H9 (cell line): ENCODE measurements around the gene TCFL5. TPM values are rescaled to one million over a fixed set of nuclear protein-coding genes. Genes with fewer than 3 reads are reported as not detected.

Experiments
- DNase-seq: peaks from one replicate; pipeline ENCODE4 v3.0.0-alpha.2; 2017
- H2AFZ ChIP-seq: one replicate; pipeline ENCODE4 v1.6.1; 2013; ENCODE audit warnings: mild to moderate bottlenecking, low read length, control low read depth, moderate library complexity
- H2AK5ac ChIP-seq: 2 replicates; pipeline ENCODE4 v1.6.1; 2013; ENCODE audit warnings: low read length, control low read depth, mixed read lengths; ENCODE audit not compliant: insufficient read length
- H2BK120ac ChIP-seq: one replicate; pipeline ENCODE4 v1.6.1; 2013; ENCODE audit warnings: low read depth, mild to moderate bottlenecking, low read length, control low read depth, inconsistent platforms; ENCODE audit not compliant: poor library complexity, severe bottlenecking
- H2BK12ac ChIP-seq: 2 replicates; pipeline ENCODE4 v1.6.1; 2013; ENCODE audit warnings: low read length, control low read depth, mixed read lengths, low read depth; ENCODE audit not compliant: insufficient read length
- H2BK15ac ChIP-seq: 2 replicates; pipeline ENCODE4 v1.6.1; 2013; ENCODE audit warnings: low read depth, low read length, control low read depth
- H2BK20ac ChIP-seq: one replicate; pipeline ENCODE4 v1.6.1; 2013; ENCODE audit warnings: low read depth, mild to moderate bottlenecking, low read length, control low read depth, inconsistent platforms; ENCODE audit not compliant: poor library complexity, severe bottlenecking
- H2BK5ac ChIP-seq: 2 replicates; pipeline ENCODE4 v1.6.1; 2013; ENCODE audit warnings: low read length, control low read depth, mixed read lengths; ENCODE audit not compliant: insufficient read length
- H3K14ac ChIP-seq: 2 replicates; pipeline ENCODE4 v1.6.1; 2013; ENCODE audit warnings: low read length, control low read depth; ENCODE audit not compliant: insufficient read depth
- H3K18ac ChIP-seq: 2 replicates; pipeline ENCODE4 v1.6.1; 2013; ENCODE audit warnings: low read depth, mild to moderate bottlenecking, mixed read lengths, low read length, control low read depth; ENCODE audit not compliant: insufficient read length
- H3K23ac ChIP-seq: 2 replicates; pipeline ENCODE4 v1.6.1; 2013; ENCODE audit warnings: low read length, control low read depth, mixed read lengths, low read depth; ENCODE audit not compliant: insufficient read length
- H3K23me2 ChIP-seq: 2 replicates; pipeline ENCODE4 v1.6.1; 2013; ENCODE audit warnings: low read depth, mild to moderate bottlenecking, mixed read lengths, low read length, control low read depth; ENCODE audit not compliant: insufficient read length, poor library complexity, severe bottlenecking
- H3K27ac ChIP-seq: 2 replicates; pipeline ENCODE4 v1.5.1; 2013; ENCODE audit warnings: low read length, control low read depth, mixed read lengths, low read depth; ENCODE audit not compliant: insufficient read length
- H3K27me3 ChIP-seq: 2 replicates; pipeline ENCODE4 v1.6.1; 2013; ENCODE audit warnings: low read length, control low read depth, inconsistent platforms; ENCODE audit not compliant: insufficient read depth
- H3K4ac ChIP-seq: 2 replicates; pipeline ENCODE4 v1.6.1; 2013; ENCODE audit warnings: low read depth, mild to moderate bottlenecking, control low read depth, inconsistent platforms, low read length, moderate library complexity
- H3K4me1 ChIP-seq: 2 replicates; pipeline ENCODE4 v1.6.1; 2013; ENCODE audit warnings: low read length, control low read depth, inconsistent platforms; ENCODE audit not compliant: insufficient read depth
- H3K4me2 ChIP-seq: 2 replicates; pipeline ENCODE4 v1.6.1; 2013; ENCODE audit warnings: low read length, control low read depth, mixed read lengths; ENCODE audit not compliant: insufficient read length, insufficient read depth
- H3K56ac ChIP-seq: 2 replicates; pipeline ENCODE4 v1.6.1; 2013; ENCODE audit warnings: low read depth, mild to moderate bottlenecking, mixed read lengths, low read length, control low read depth; ENCODE audit not compliant: insufficient read length
- H3K79me1 ChIP-seq: 2 replicates; pipeline ENCODE4 v1.6.1; 2013; ENCODE audit warnings: low read depth, mild to moderate bottlenecking, moderate library complexity, low read length, control low read depth, inconsistent platforms; ENCODE audit not compliant: insufficient read depth, poor library complexity, severe bottlenecking
- H3K79me2 ChIP-seq: 2 replicates; pipeline ENCODE4 v1.6.1; 2013; ENCODE audit warnings: low read length, control low read depth, inconsistent platforms; ENCODE audit not compliant: insufficient read depth
- H3K9ac ChIP-seq: 2 replicates; pipeline ENCODE4 v1.6.1; 2013; ENCODE audit warnings: low read length, control low read depth, mixed read lengths; ENCODE audit not compliant: insufficient read length; ENCODE audit errors: extremely low read depth
- H3K9me3 ChIP-seq: one replicate; pipeline ENCODE4 v1.6.1; 2013; ENCODE audit warnings: low read depth, low read length, inconsistent platforms; ENCODE audit not compliant: control insufficient read depth
- H3T11ph ChIP-seq: one replicate; pipeline ENCODE4 v1.6.1; 2013; ENCODE audit warnings: mild to moderate bottlenecking, low read length, control low read depth, inconsistent platforms
- H4K20me1 ChIP-seq: one replicate; pipeline ENCODE4 v1.6.1; 2013; ENCODE audit not compliant: control insufficient read depth, insufficient read length, insufficient read depth
- H4K5ac ChIP-seq: 2 replicates; pipeline ENCODE4 v1.6.1; 2013; ENCODE audit warnings: low read depth, mild to moderate bottlenecking, mixed read lengths, low read length, control low read depth; ENCODE audit not compliant: insufficient read length
- H4K8ac ChIP-seq: replicated peaks from 2 replicates; pipeline ENCODE4 v1.6.1; 2013; ENCODE audit warnings: low read length, control low read depth, mixed read lengths, low read depth; ENCODE audit not compliant: insufficient read length
- H4K91ac ChIP-seq: 2 replicates; pipeline ENCODE4 v1.6.1; 2013; ENCODE audit warnings: low read depth, mild to moderate bottlenecking, moderate library complexity, mixed read lengths, low read length, control low read depth; ENCODE audit not compliant: insufficient read length
- H3K27ac Mint-ChIP-seq, 3 experiments: 2 replicates in 2 of 3; 3 replicates in 1 of 3; pipeline ENCODE4 v1.8.0; 2020 to 2021; ENCODE audit warnings: mixed read lengths in 3 of 3, mild to moderate bottlenecking in 1 of 3, moderate library complexity in 1 of 3
- H3K27me3 Mint-ChIP-seq: 2 replicates; pipeline ENCODE4 v1.8.0; 2021; ENCODE audit warnings: low read depth, mild to moderate bottlenecking, moderate library complexity, mixed read lengths
- H3K36me3 Mint-ChIP-seq, 3 experiments: 2 replicates in 2 of 3; 3 replicates in 1 of 3; pipeline ENCODE4 v1.8.0; 2020 to 2021; ENCODE audit warnings: low read depth in 3 of 3, mixed read lengths in 3 of 3; ENCODE audit not compliant: insufficient read depth in 1 of 3
- H3K4me1 Mint-ChIP-seq, 2 experiments: 2 replicates each; pipeline ENCODE4 v1.8.0; 2020; ENCODE audit warnings: mixed read lengths in 2 of 2
- H3K4me3 Mint-ChIP-seq, 2 experiments: 2 replicates in 1 of 2; 3 replicates in 1 of 2; pipeline ENCODE4 v1.8.0; 2020 to 2021; ENCODE audit warnings: mild to moderate bottlenecking in 2 of 2, mixed read lengths in 2 of 2, moderate library complexity in 1 of 2
- H3K9me3 Mint-ChIP-seq, 2 experiments: 2 replicates in 1 of 2; 3 replicates in 1 of 2; pipeline ENCODE4 v1.8.0; 2020; ENCODE audit warnings: mild to moderate bottlenecking in 2 of 2, mixed read lengths in 2 of 2, moderate library complexity in 1 of 2
- WGBS: extraction: QIAGEN DNeasy Blood & Tissue Kit; methylation state at CpG from one replicate; pipeline ENCODE4 v1.1.7; 2013; ENCODE audit warnings: missing lambda C conversion rate, low lambda C conversion rate, mixed read lengths; ENCODE audit not compliant: insufficient read length; ENCODE audit errors: extremely low coverage; 5-methylcytosine and 5-hydroxymethylcytosine counted together
- total RNA-seq: library from RNA; stranded (reverse); gene quantifications from 2 replicates; pipeline ENCODE4 v1.2.1, GENCODE V29; 2021
- TF ChIP-seq, protein P1 (sequence below): fragments of 200-600 bp; sonication (generic); conservative IDR thresholded peaks from 3 replicates; pipeline ENCODE4 v1.8.0; 2021; ENCODE audit warnings: antibody characterized with exemption, mild to moderate bottlenecking

The TCFL5 gene
- total RNA-seq, 1 experiment from 2014 or later: 16.4 TPM

DNA sequence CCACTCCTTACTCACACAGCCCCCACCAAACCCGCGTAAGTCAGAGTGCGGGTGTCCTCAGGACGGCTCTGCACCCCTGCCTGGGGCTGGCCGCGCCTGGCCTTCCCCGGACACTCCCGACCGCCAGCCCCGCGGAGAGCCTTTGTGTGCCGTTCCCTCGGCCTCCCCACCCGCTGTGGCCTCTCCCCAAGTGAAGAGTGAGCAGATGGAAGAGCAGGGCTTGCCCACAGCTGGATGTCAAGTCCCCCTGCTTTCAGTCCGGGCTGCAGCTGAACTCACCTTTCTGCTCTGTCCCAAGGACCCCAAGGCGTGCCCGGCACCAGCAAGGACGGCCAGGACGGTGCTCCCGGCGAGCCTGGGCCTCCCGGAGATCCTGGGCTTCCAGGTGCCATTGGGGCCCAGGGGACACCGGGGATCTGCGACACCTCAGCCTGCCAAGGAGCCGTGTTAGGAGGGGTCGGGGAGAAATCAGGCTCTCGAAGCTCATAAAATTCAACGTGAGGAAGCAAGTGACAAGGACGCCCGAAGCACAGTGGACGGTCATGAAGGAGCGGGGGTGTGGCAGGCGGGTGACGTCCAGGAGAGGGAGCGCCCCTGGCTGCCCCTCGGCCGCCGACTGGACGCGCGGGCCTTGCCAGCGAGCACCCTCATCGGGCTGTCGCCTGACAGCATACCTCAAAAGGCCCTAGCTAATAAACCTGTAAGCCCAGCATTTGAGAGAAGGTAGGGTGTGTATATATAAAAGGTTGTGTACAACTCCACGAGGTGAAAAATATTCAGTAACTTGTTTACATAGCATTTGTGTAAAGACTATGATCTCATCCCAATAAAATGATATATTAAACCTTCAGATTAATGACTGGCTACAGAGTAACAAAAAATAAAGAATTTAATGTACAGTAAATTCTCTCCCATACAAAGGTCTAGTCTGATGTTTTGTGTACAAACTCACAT, 21.1 kb downstream of the TCFL5 start:
- Histone ChIP-seq H3K4me2 (no peak overlapping the region), H2AFZ (no peak overlapping the region), H3K23ac (no peak overlapping the region), H2BK15ac (no peak overlapping the region), H4K20me1 (no peaks in the 10 kb centered on the region), H3K79me2 (no peaks in the 10 kb centered on the region), H3K4ac (no peak overlapping the region), H3K27ac (no peak overlapping the region), H4K8ac (no peak overlapping the region), H3T11ph (no peak overlapping the region), H3K18ac (no peak overlapping the region), H3K4me1 (no peaks in the 10 kb centered on the region), H2AK5ac (no peak overlapping the region), H4K91ac (no peak overlapping the region), H3K9ac (no peak overlapping the region), H3K14ac (no peak overlapping the region), H4K5ac (no peak overlapping the region), H3K79me1 (no peaks in the 10 kb centered on the region), H3K56ac (no peak overlapping the region), H2BK20ac (no peak overlapping the region), H2BK12ac (no peak overlapping the region), H3K9me3 (no peaks in the 10 kb centered on the region), H2BK120ac (no peak overlapping the region), H3K27me3 (no peaks in the 10 kb centered on the region), H3K23me2 (no peaks in the 10 kb centered on the region), H2BK5ac (no peak overlapping the region)
- TF ChIP-seq, protein P1, sequence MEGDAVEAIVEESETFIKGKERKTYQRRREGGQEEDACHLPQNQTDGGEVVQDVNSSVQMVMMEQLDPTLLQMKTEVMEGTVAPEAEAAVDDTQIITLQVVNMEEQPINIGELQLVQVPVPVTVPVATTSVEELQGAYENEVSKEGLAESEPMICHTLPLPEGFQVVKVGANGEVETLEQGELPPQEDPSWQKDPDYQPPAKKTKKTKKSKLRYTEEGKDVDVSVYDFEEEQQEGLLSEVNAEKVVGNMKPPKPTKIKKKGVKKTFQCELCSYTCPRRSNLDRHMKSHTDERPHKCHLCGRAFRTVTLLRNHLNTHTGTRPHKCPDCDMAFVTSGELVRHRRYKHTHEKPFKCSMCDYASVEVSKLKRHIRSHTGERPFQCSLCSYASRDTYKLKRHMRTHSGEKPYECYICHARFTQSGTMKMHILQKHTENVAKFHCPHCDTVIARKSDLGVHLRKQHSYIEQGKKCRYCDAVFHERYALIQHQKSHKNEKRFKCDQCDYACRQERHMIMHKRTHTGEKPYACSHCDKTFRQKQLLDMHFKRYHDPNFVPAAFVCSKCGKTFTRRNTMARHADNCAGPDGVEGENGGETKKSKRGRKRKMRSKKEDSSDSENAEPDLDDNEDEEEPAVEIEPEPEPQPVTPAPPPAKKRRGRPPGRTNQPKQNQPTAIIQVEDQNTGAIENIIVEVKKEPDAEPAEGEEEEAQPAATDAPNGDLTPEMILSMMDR: no peak
- peaks cover 10 to 22% of the 10 kb centered on the region in 2 experiments for H3K4me1 Mint-ChIP-seq
- peaks cover 11 to 54% (median 54%) of the 10 kb centered on the region in 3 experiments; a peak in 6 of 7 replicates for H3K36me3 Mint-ChIP-seq
- peak overlapping the region in 1 of 3 experiments; percentile 65; a peak in 1 of 7 replicates for H3K27ac Mint-ChIP-seq
- no CpG with 5 or more reads among the region's 45 CpGs for WGBS
- DNase-seq: peak; percentile 26
- H3K4me3 Mint-ChIP-seq: no peak overlapping the region
- no peaks in the 10 kb centered on the region for H3K27me3 Mint-ChIP-seq
- no peaks in the 10 kb centered on the region for H3K9me3 Mint-ChIP-seq
